ENCODE results near the gene PASD1.
"Not testable (repeated sequence)": the region's sequence is repeated elsewhere in the genome, so short reads cannot be mapped to it uniquely, and the experiment has no call there.

DNA sequence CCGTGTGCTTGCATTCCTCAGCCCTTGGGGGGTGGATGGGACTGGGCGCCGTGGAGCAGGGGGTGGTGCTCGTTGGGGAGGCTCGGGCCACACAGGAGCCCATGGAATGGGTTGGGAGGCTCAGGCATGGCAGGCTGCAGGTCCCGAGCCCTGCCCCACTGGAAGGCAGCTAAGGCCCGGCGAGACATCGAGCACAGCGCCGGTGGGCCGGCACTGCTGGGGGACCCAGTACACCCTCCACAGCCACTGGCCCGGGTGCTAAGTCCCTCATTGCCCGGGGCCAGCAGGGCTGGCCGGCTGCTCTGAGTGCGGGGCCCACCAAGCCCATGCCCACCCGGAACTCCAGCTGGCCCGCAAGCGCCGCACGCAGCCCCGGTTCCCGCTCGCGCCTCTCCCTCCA is 12.3 kb upstream of the PASD1 start:
- TF ChIP-seq, protein P1, sequence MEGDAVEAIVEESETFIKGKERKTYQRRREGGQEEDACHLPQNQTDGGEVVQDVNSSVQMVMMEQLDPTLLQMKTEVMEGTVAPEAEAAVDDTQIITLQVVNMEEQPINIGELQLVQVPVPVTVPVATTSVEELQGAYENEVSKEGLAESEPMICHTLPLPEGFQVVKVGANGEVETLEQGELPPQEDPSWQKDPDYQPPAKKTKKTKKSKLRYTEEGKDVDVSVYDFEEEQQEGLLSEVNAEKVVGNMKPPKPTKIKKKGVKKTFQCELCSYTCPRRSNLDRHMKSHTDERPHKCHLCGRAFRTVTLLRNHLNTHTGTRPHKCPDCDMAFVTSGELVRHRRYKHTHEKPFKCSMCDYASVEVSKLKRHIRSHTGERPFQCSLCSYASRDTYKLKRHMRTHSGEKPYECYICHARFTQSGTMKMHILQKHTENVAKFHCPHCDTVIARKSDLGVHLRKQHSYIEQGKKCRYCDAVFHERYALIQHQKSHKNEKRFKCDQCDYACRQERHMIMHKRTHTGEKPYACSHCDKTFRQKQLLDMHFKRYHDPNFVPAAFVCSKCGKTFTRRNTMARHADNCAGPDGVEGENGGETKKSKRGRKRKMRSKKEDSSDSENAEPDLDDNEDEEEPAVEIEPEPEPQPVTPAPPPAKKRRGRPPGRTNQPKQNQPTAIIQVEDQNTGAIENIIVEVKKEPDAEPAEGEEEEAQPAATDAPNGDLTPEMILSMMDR (IDR thresholded peaks at IDR 0.05), result not testable (repeated sequence)
- not testable (repeated sequence) for TF ChIP-seq POLR2A (IDR thresholded peaks at IDR 0.05)
